ENCODE results near the gene CDKAL1. TPM values are rescaled to one million over a fixed set of nuclear protein-coding genes. Genes with fewer than 3 reads are reported as not detected.

The CDKAL1 gene
- total and polyA plus RNA-seq, 9 of the 15 experiments (the other 6 are each of a cell fraction or from before 2014, with no cell fraction given): 11.2 to 36.3 (median 20.1) TPM

DNA sequence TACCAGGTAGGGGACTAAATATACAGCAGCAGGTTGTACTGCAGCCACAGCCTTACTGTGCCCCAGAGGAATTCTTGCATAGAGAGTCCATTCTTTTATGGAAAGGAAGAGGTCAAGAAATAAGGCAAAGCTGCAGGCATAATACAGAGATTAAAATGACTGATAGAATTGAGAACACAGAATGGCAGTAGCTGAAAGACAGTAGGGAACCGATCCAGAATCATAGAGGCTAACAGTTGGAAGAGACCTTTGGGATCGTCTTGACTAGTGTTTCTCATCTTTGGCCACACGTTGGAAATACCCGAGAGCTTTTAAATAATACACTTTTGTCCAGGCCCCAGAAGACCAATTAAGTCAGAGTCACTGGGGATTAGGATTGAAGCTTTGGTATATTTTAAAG is 566.7 kb downstream of the CDKAL1 start:
- H3K27ac ChIP-seq (ENCODE audit: extremely low read depth, low read depth, low read length): no peak overlapping the region
- H2AFZ ChIP-seq (ENCODE audit: low read depth, low read length): no peak overlapping the region
- H3K9me1 ChIP-seq (ENCODE audit: control insufficient read depth, insufficient read depth, low read length): no peaks in the 10 kb centered on the region
- intact Hi-C loops (cut with micrococcal nuclease): no loop called here
- DNase-seq (ENCODE audit: extremely low read depth in 1 of 4, low spot score in 3 of 4): no peak
- H3K27me3 ChIP-seq (ENCODE audit: control insufficient read depth in 2 of 2, insufficient read depth in 2 of 2, low read length in 2 of 2): no peaks in the 10 kb centered on the region
- no peak; the same call in 2 of the 3 replicates for ATAC-seq
- no peak for FAIRE-seq
- in situ Hi-C loops (cut with MboI): no loop called here
- H3K4me3 ChIP-seq: no peak overlapping the region
- no peak for TF ChIP-seq CREB1 (IDR thresholded peaks at IDR 0.05)
- no peak for TF ChIP-seq CREB1 (CRISPR knock-in tag; IDR thresholded peaks at IDR 0.05)
- no peak for TF ChIP-seq XRCC4 (IDR thresholded peaks at IDR 0.05; ENCODE audit: extremely low read depth, insufficient read depth, insufficient read length)
- TF ChIP-seq ZNF449 (CRISPR knock-in tag; IDR thresholded peaks at IDR 0.05): no peak
- TF ChIP-seq HIVEP1 (CRISPR knock-in tag; IDR thresholded peaks at IDR 0.05): no peak
- TF ChIP-seq ZNF444 (CRISPR knock-in tag; IDR thresholded peaks at IDR 0.05): no peak
- no peak for TF ChIP-seq ZBTB40 (IDR thresholded peaks at IDR 0.05)
- no peak for TF ChIP-seq ZBTB40 (CRISPR knock-in tag; IDR thresholded peaks at IDR 0.05)
- no TSS peak for BruUV-seq (replicated peaks)
- no peak overlapping the region for H3K4me2 ChIP-seq (ENCODE audit: insufficient read depth, low read length)
- H3K79me2 ChIP-seq (ENCODE audit: control insufficient read depth, insufficient read depth, low read length): no peaks in the 10 kb centered on the region
- ChIA-PET CTCF (ENCODE audit: low intra/inter-chr PET ratio) (no interaction called here), POLR2A (interaction anchor here (0.7 to 1.4 kb wide), 4 partner anchors 10 to 57 kb away, joined by 3 to 5 read pairs (median 3); no protein-coding TSS in a partner anchor)
- H3K36me3 ChIP-seq (ENCODE audit: control insufficient read depth, insufficient read depth, low read length): no peaks in the 10 kb centered on the region
- H3K4me1 ChIP-seq (replicated peaks in 1 of 2; ENCODE audit: control insufficient read depth in 2 of 2, insufficient read depth in 2 of 2, low read length in 2 of 2): peaks cover 6 to 17% of the 10 kb centered on the region in 2 experiments; a peak in 4 of 5 replicates
- 66% methylated on average over 4 of the region's 4 CpGs for WGBS (ENCODE audit: insufficient coverage, low coverage, missing lambda C conversion rate)
- no peaks in the 10 kb centered on the region for H3K9me3 ChIP-seq (replicated peaks; ENCODE audit: control insufficient read depth, insufficient read depth, low read depth, low read length)
- H3K9ac ChIP-seq (ENCODE audit: insufficient read depth in 1 of 2, low read depth in 2 of 2, low read length in 2 of 2): no peak overlapping the region
- 0 out of 2 replicates have a peak, but pooled peaks cover 5% of the 10 kb centered on the region for H4K20me1 ChIP-seq (replicated peaks; ENCODE audit: control insufficient read depth, insufficient read depth, low read length)

Measured in K562 (cell line).